K562 (cell line): ENCODE results near the gene STMN3. TPM values are rescaled to one million over a fixed set of nuclear protein-coding genes. Genes with fewer than 3 reads are reported as not detected.

Experiments
- CTBP1 ChIP-seq: fragments of 450-650 bp; IDR thresholded peaks from 2 replicates; pipeline ENCODE4 v1.6.1; 2016; ENCODE audit warnings: borderline replicate concordance
- EWSR1 ChIP-seq: fragments of 450-650 bp; IDR thresholded peaks from 2 replicates; pipeline ENCODE4 v1.6.1; 2018; ENCODE audit warnings: borderline replicate concordance, mild to moderate bottlenecking, low read depth, moderate library complexity; ENCODE audit not compliant: partially characterized antibody
- GABPB2 ChIP-seq: fragments of 250-450 bp; sonication (Bioruptor Pico); conservative IDR thresholded peaks from 2 replicates; pipeline ENCODE4 v1.5.1; 2021; ENCODE audit warnings: mild to moderate bottlenecking
- GATA2 ChIP-seq: sonication (generic); formaldehyde crosslinking; IDR thresholded peaks from 2 replicates; pipeline ENCODE4 v1.4.0; 2020; ENCODE audit warnings: mild to moderate bottlenecking, missing genetic modification reagents
- MXI1 ChIP-seq: IDR thresholded peaks from 2 replicates; pipeline ENCODE4 v1.6.1; 2011; ENCODE audit warnings: low read depth, mild to moderate bottlenecking, improper control_type of control experiment, low read length
- NCOR1 ChIP-seq: fragments of 450-650 bp; IDR thresholded peaks from 2 replicates; pipeline ENCODE4 v1.6.1; 2016; ENCODE audit warnings: mild to moderate bottlenecking, moderate library complexity
- RAD21 ChIP-seq, 2 experiments: fragments of 250-450 bp in 1 of 2; fragments of 450-650 bp in 1 of 2; sonication (Bioruptor Pico) in 1 of 2; formaldehyde crosslinking in 1 of 2; IDR thresholded peaks in 1 of 2; conservative IDR thresholded peaks in 1 of 2; 2 replicates each; pipeline versions ENCODE4 v1.4.0 to v1.8.0; 2020 to 2022; ENCODE audit warnings: mild to moderate bottlenecking in 2 of 2, moderate library complexity in 1 of 2
- RBM22 ChIP-seq: fragments of 200-400 bp; formaldehyde crosslinking; IDR thresholded peaks from 2 replicates; pipeline ENCODE4 v1.6.1; 2018; ENCODE audit warnings: low read length, low read depth; ENCODE audit not compliant: poor library complexity, severe bottlenecking
- TAF1 ChIP-seq: IDR thresholded peaks from 2 replicates; pipeline ENCODE4 v1.6.1; 2011; ENCODE audit warnings: mild to moderate bottlenecking, low read length, moderate library complexity; ENCODE audit not compliant: insufficient read depth, control insufficient read depth, severe bottlenecking; ENCODE audit errors: extremely low read depth
- polyA plus RNA-seq, 8 experiments: library from polyadenylated mRNA; depleted of rRNA in 4 of 8; stranded (reverse) in 5 of 8; unstranded in 3 of 8; fragments of >200 nt; fragmentation: Nextera tagmentation in 2 of 8; fragmentation: Illumina TruSeq in 1 of 8; extraction: Ambion mirVana in 2 of 8; extraction: Trizol in 1 of 8; gene quantifications; 2 replicates each; pipeline versions ENCODE4 v1.2.1 to v1.2.3, GENCODE V29; 2011 to 2014; ENCODE audit warnings: inconsistent platforms in 1 of 8, missing spikeins in 1 of 8
- total RNA-seq, 7 experiments: library from RNA; depleted of rRNA in 6 of 7; stranded (reverse); fragments of >200 nt in 6 of 7; fragmentation: Illumina TruSeq in 2 of 7; extraction: Trizol in 2 of 7; gene quantifications; 2 replicates each; pipeline versions ENCODE4 v1.2.1 to v1.2.3, GENCODE V29; 2011 to 2021; ENCODE audit warnings: low replicate concordance in 1 of 7
- TF ChIP-seq, protein P1 (sequence below), 2 experiments: fragments of 450-650 bp in 1 of 2; sonication (generic) in 1 of 2; formaldehyde crosslinking in 1 of 2; IDR thresholded peaks; 2 replicates each; pipeline versions ENCODE4 v1.7.1 to v1.9.0; 2016 to 2022; ENCODE audit warnings: inconsistent platforms in 1 of 2, mild to moderate bottlenecking in 1 of 2, missing genetic modification reagents in 1 of 2
- TF ChIP-seq, protein P2 (sequence below): sonication (generic); formaldehyde crosslinking; IDR thresholded peaks from 2 replicates; pipeline ENCODE4 v1.9.0; 2022; ENCODE audit warnings: mild to moderate bottlenecking, missing genetic modification reagents
- TF ChIP-seq, protein P3 (sequence below): fragments of 450-650 bp; IDR thresholded peaks from 2 replicates; pipeline ENCODE4 v1.6.1; 2017; ENCODE audit warnings: antibody characterized with exemption, mild to moderate bottlenecking

STMN3 gene
- total and polyA plus RNA-seq, 9 of the 15 experiments (the other 6 are each of a cell fraction or from before 2014, with no cell fraction given) = 0.70 to 65.6 (median 29.4) TPM

DNA sequence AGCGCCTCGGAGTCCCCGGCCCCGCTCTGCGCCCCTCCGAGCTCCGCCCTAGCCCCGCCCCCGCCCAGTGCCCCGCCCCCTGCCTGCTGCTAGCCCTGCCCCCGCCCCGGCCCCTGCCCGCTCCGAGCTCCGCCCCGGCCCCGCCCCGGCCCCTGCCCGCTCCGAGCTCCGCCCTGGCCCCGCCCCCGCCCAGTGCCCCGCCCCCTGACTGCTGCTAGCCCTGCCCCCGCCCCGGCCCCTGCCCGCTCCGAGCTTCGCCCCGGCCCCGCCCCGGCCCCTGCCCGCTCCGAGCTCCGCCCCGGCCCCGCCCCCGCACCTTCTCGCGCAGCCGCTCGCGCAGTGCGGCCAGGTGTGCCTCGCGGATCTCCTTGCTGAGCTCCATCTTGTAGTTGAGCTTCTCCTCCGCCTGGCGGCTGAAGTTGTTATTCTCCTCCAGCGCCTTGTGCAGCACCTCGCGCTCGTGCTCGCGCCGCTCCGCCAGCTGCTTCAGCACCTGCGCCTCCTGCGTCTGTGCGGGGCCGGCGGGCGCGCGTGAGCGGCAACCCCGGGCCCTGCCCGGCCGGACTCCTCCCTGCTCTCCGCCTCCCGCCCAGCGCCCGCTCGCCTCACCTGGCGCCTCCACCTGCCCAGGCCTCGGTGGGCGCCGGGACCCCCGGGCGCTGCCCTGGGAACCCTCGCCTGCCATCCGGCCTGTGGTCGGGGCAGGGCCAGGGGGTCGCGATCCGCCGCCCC is 11.3 kb downstream of the STMN3 start (continued):
- TF ChIP-seq, protein P1, sequence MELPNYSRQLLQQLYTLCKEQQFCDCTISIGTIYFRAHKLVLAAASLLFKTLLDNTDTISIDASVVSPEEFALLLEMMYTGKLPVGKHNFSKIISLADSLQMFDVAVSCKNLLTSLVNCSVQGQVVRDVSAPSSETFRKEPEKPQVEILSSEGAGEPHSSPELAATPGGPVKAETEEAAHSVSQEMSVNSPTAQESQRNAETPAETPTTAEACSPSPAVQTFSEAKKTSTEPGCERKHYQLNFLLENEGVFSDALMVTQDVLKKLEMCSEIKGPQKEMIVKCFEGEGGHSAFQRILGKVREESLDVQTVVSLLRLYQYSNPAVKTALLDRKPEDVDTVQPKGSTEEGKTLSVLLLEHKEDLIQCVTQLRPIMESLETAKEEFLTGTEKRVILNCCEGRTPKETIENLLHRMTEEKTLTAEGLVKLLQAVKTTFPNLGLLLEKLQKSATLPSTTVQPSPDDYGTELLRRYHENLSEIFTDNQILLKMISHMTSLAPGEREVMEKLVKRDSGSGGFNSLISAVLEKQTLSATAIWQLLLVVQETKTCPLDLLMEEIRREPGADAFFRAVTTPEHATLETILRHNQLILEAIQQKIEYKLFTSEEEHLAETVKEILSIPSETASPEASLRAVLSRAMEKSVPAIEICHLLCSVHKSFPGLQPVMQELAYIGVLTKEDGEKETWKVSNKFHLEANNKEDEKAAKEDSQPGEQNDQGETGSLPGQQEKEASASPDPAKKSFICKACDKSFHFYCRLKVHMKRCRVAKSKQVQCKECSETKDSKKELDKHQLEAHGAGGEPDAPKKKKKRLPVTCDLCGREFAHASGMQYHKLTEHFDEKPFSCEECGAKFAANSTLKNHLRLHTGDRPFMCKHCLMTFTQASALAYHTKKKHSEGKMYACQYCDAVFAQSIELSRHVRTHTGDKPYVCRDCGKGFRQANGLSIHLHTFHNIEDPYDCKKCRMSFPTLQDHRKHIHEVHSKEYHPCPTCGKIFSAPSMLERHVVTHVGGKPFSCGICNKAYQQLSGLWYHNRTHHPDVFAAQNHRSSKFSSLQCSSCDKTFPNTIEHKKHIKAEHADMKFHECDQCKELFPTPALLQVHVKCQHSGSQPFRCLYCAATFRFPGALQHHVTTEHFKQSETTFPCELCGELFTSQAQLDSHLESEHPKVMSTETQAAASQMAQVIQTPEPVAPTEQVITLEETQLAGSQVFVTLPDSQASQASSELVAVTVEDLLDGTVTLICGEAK (IDR thresholded peaks at IDR 0.05) = no peak
- TF ChIP-seq, protein P1 (CRISPR knock-in tag; IDR thresholded peaks at IDR 0.05) = no peak
- TF ChIP-seq, protein P2, sequence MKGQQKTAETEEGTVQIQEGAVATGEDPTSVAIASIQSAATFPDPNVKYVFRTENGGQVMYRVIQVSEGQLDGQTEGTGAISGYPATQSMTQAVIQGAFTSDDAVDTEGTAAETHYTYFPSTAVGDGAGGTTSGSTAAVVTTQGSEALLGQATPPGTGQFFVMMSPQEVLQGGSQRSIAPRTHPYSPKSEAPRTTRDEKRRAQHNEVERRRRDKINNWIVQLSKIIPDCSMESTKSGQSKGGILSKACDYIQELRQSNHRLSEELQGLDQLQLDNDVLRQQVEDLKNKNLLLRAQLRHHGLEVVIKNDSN (CRISPR knock-in tag) = no peak
- TF ChIP-seq GATA2 = no peak
- TF ChIP-seq RBM22 = no peak
- no peak for TF ChIP-seq EWSR1
- TF ChIP-seq, protein P3, sequence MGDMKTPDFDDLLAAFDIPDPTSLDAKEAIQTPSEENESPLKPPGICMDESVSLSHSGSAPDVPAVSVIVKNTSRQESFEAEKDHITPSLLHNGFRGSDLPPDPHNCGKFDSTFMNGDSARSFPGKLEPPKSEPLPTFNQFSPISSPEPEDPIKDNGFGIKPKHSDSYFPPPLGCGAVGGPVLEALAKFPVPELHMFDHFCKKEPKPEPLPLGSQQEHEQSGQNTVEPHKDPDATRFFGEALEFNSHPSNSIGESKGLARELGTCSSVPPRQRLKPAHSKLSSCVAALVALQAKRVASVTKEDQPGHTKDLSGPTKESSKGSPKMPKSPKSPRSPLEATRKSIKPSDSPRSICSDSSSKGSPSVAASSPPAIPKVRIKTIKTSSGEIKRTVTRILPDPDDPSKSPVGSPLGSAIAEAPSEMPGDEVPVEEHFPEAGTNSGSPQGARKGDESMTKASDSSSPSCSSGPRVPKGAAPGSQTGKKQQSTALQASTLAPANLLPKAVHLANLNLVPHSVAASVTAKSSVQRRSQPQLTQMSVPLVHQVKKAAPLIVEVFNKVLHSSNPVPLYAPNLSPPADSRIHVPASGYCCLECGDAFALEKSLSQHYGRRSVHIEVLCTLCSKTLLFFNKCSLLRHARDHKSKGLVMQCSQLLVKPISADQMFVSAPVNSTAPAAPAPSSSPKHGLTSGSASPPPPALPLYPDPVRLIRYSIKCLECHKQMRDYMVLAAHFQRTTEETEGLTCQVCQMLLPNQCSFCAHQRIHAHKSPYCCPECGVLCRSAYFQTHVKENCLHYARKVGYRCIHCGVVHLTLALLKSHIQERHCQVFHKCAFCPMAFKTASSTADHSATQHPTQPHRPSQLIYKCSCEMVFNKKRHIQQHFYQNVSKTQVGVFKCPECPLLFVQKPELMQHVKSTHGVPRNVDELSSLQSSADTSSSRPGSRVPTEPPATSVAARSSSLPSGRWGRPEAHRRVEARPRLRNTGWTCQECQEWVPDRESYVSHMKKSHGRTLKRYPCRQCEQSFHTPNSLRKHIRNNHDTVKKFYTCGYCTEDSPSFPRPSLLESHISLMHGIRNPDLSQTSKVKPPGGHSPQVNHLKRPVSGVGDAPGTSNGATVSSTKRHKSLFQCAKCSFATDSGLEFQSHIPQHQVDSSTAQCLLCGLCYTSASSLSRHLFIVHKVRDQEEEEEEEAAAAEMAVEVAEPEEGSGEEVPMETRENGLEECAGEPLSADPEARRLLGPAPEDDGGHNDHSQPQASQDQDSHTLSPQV = no peak
- peak; percentile 95 for TF ChIP-seq CTBP1
- no peak for TF ChIP-seq NCOR1
- peak; percentile 14 for TF ChIP-seq TAF1
- TF ChIP-seq RAD21 (CRISPR knock-in tag; conservative IDR thresholded peaks at IDR 0.05 in 1 of 2, IDR thresholded peaks at IDR 0.05 in 1 of 2) = peak in 1 of 2 experiments; percentile 53; a peak in 2 of 4 replicates
- TF ChIP-seq MXI1 = 0 out of 2 replicates have a peak, but pooled peaks have one; percentile 25
- TF ChIP-seq GABPB2 (CRISPR knock-in tag) = no peak
